A375 (cell line): ENCODE measurements around the gene KCNE1. TPM values are rescaled to one million over a fixed set of nuclear protein-coding genes. Genes with fewer than 3 reads are reported as not detected.

Experiments
- small RNA-seq: library from RNA; depleted of rRNA; stranded (forward); fragments of <200 nt; gene quantifications from one replicate; pipeline ENCODE3, GENCODE V24; 2014
- total RNA-seq: library from RNA; depleted of rRNA; stranded (reverse); fragments of >200 nt; shearing (Covaris generic); gene quantifications from 2 replicates; pipeline ENCODE4 v1.2.3, GENCODE V29; 2014; rRNA removed

Gene KCNE1
- 2.2 and 2.8 TPM in 2 replicates for total RNA-seq

DNA sequence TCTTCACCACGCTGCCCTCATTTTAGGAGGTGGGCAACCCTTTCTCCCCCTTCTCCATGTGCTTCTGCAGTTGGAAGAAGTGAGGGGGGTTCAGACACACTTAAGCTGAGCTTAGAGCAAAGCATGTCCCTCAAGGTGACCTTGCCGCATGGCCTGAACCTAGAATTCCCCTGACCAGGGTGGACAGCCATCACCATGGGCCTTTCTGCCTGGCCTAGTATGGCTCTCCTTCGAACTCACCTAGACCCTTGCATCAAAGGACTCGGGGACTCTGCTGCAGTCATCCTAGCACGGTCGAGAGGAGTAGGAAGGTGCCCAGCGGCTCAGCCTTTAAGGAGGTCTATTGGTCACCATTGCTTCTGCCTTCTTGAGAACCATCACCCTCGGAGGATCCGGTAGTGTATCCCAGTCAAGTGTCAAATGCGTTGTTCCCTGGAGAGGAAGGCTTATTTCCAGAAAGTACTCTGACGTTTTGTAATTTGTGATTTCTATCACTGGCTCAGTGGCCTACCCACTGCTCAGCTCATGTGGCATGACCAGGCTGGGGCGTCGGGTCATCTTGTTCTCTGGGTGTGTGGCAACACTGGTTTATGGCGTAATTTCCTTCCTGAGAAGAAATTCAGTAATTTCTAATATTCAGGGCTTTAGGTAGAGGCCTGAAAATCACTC, at the start of gene KCNE1:
Gene KCNE1, minus strand, starts transcription at position 424 of the 669 bp plus-strand sequence. CDS start 62,576 bp downstream, outside the sequence.

DNA sequence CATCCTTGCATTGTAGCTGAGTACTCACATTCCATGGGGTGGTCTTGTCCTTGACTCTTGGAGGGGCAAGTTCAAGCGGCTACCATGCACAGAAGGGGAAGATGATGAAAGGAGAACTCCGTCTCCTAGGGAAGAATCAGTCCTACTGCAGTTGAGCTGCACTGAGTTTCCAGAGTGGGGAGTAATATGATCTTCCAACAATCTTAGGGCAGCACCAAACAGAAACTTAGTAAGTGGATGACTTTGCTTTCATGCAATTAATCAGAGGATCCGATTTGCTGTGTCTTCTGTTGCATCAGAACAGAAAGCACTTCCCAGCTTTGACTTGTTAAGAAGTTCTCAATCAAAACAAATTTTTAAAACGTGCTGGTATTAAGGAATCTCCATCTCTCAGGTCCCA, 88.2 kb downstream of the KCNE1 start, which contains the start of gene SMIM34:
Gene SMIM34, minus strand, starts transcription at position 147 of the 400 bp plus-strand sequence. Its CDS starts 112 bp downstream, at position 35.

Small RNA genes lying within 50 kb of the gene (small RNA-seq; reads per million reads assigned to genes)
- not detected for gene RF00614

Other genes starting within 250 kb of the KCNE1 start
- not detected in 2 replicates for gene KCNE2, start 148.2 kb downstream of the KCNE1 start, total RNA-seq
- gene SMIM11, start 136.7 kb downstream of the KCNE1 start, total RNA-seq: 2.8 and 21.0 TPM in 2 replicates
- not detected in 2 replicates for gene SMIM34, start 88.3 kb downstream of the KCNE1 start, total RNA-seq
- 133 and 156 TPM in 2 replicates for gene RCAN1, start 102.9 kb upstream of the KCNE1 start, total RNA-seq
- not detected in 2 replicates for gene CLIC6, start 156.8 kb upstream of the KCNE1 start, total RNA-seq